DMS79 (cell line): ENCODE results near the gene MACROD2.
"Not testable (repeated sequence)": the region's sequence is repeated elsewhere in the genome, so short reads cannot be mapped to it uniquely, and the experiment has no call there.

Source experiments
- DNase-seq: peaks from one replicate; lab custom pipeline; 2025; lab: John Stamatoyannopoulos, UW

MACROD2 gene

DNA sequence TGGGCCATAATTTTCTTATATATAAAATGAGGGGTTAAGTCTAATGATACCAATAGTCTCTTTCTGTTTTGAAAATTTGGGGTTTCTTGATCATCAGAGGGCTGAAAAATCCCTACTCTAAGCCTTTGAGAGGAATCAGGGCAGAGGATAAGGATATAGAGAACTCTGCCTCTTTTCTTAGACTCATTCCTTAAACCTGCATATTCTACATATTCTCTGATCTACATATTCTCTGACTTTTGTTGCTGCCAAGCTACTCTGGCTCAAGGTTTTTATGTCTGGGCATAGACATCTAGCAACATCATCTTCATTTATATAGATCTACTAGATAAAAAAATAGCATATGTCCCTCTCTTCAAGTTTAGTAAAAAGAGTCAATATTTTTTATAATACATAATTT lies 270.9 kb downstream of the MACROD2 start:
- DNase-seq, result no peak

- not testable (repeated sequence) for DNase-seq
Measured at GRCh38 chr20:14270751-14271150, 275.4 kb downstream of the MACROD2 start.

DNA sequence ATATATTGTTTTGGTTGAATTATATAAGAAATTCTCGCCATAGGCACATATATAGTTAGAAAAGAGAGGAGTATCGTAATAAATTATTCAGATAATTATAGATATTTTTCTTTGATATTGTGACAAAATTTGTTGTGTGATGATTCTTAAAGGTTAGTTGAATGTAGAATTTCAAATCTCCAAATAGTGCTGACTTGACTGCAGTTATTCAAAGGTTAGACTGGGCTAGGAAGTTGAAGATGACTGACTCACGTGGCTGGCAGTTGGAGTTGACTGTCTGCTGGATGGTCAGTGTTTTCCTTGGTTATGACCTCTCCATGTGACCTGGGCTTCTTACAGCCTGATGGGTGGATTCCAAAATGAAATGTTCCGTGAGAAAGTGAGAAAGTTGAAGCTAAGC lies 286.8 kb downstream of the MACROD2 start:
- no peak for DNase-seq

DNA sequence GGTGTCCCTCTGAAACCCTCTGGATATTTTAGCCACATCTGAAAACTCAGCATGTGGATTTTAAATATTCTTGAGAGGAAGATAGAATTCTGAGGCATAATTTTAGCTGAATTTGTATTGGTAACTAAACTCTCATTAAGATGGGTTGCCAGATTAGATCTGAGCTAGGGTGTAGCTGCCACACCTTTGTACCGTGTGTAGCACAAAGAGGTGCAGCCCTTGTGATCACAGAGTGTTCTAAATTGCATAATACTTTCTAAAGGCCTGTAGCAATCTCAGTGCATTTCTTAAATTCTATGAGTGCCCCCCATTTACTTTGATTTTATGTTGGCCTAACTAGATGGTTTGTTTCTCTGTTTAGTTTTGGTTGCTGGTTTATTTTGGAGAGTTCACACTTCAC lies 289.1 kb downstream of the MACROD2 start:
- no peak for DNase-seq

GRCh38 chr20:14288341-14289330 lies 293.3 kb downstream of the MACROD2 start:
- DNase-seq, result no peak

- DNase-seq, result no peak
Measured at GRCh38 chr20:14291502-14291901, 296.2 kb downstream of the MACROD2 start.

GRCh38 chr20:14295238-14295637 lies 299.9 kb downstream of the MACROD2 start:
- DNase-seq, result no peak

GRCh38 chr20:14295770-14296309 lies 300.5 kb downstream of the MACROD2 start:
- no peak for DNase-seq

DNA sequence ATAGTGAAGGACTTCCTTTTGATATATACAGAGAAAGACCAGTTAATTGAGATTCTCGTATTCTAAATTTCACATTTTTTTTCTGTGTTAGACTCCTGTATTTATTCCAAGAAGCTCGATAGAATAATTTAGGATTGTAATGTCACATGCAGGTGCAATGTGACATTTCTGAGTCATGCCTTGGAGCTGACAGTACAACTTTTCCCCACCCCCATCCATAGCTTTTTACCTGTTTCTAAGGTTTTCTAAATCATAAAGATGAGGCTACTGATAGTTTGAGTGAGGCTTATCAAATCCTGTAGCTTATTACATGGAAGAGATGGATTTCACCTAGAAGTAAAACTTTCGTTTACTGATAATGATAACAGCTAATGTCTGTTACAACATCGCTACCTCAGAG lies 304.5 kb downstream of the MACROD2 start:
- DNase-seq, result no peak

DNA sequence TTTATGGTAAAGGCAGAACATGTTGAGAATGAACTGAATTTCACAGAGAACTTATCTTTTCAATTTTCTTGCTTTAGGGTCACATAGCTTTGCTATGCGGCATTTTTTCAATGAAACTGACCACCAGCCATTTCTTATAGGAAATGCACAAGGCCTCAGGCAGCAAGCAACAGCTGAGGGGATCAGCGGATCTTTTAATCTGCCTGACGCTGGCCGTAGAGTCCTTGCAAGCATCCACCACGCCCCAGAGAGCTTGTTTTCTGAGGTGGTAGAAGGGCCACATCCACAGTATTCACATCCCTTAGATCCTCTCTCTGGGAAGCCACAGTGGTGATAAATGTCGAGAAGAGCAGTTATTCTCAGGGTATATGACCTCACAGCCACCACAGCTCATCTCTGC lies 307.8 kb downstream of the MACROD2 start:
- no peak for DNase-seq

DNA sequence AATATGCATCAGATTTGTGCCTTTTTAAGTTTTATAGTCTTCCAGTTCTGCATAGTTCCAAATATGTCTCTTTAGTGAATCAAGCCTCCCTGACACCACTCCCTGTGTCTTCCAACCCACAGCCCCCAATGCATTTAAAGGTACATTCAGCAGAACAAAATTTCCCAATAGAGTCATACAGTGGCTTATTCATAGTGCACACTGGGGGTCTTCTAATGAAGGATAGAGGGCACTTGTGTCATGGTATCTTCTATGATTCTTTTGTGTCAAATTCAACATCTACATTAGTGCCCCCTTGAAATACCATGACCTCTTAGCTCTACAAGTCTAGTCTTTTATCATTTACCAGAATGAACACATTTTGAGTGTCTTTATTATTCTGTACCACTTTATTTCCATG lies 308.3 kb downstream of the MACROD2 start:
- no peak for DNase-seq

DNA sequence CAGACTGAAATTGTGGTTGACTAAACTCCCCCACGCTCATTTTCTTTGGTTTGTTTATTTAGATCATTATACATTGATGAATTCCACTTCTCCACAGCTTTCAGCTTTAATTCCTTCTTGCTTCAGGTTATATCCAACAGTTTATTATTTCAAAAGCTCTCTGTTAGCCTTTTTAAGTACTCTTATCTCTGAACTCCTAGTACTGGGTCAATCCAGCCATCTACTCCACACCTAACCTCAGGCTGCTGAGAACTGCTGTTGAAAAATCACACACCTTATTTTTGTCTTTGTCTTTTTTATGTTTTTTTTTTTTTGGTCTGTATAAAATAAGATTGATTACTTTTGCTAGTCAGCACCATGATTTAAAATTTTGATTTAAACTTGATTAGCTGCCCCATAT lies 309.2 kb downstream of the MACROD2 start:
- no peak for DNase-seq

GRCh38 chr20:14307956-14308355 lies 312.6 kb downstream of the MACROD2 start:
- no peak for DNase-seq

GRCh38 chr20:14310977-14311627 lies 315.8 kb downstream of the MACROD2 start:
- DNase-seq, result no peak

DNA sequence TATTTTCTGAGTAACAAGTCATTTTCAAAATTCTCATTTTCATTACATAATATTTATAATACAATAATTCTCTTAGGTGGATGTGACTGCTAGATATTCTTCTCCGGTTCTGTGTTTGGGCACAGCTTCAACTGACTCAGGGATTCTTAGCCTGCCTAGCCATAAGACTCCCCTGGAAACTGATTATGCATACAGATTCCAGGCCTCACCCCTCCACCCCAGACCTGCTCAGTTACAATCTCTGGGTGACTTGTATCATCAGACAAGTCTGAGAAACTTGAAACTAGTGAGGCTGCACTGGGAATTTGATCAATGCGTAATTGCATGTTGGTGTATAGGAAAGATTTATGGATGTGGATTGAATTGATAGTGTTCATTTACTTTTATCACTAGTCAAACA lies 316.7 kb downstream of the MACROD2 start:
- no peak for DNase-seq

DNA sequence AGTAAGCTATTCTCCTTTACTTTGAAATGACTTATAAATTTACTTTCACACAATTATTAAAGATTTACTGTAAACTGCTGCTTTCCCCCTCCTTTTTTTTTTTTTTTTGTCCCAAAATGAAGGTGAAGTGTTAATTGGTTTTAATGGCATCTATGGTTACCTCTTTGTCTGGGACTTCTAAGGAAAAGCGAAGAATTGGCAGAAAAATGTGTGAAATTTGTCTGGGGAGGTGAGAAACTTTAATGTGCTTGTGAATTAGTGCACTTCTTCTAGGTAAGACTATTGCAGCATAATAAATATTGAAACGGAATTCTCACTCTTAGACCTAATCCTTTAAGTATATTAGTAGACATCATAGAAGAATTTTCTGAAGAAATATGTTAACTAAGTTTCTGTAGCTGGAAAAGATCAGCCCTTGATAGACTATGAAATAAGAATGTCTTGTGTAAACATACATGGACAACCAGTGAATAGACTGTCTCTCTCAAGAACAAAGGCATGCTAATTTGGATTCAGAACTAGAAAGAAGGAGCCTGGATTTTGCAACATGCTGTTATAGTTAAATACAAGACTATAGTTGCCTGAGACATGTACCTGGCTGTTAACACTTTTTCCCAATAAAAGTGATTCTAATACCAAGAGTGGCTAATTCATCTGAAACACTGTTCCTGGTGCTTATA lies 318.2 kb downstream of the MACROD2 start:
- DNase-seq, result no peak

DNA sequence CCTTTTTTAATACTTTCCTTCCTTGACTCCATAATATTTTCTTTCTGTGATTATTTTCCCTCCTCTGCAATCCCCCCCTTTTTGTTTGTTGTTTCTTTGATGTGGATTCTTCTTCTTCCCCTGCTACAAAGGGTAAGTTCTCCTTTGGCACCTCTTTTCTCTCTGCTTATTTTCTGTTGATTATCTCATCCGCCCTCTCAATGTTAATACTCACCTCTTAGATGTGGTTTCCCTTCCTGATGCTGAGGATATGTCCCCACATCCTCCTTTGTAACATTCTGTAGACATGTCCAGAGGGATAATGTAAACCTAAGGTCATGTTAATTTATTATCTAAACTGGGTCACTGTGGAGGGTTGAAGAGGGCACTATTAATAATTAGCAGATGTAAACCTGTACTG lies 324.4 kb downstream of the MACROD2 start:
- DNase-seq, result no peak

DNA sequence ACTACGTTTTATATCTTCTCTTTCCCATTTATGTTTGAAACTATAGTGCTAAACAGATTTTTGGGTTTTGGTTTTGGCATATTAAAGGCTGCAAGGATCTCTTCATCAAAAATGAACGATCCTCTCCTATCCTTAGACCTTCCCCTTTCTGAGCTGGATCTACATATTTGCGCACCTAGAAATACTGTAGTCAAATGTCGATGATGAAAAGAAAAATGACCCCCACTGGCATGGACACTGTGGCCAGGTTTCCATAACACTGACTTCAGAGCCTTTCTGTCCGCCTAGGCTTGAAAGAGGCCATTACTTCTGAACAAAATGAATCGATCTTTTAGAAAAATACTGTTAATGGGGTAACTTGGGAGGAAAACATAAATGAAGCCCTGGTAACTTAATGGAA lies 336.3 kb downstream of the MACROD2 start:
- no peak for DNase-seq

DNA sequence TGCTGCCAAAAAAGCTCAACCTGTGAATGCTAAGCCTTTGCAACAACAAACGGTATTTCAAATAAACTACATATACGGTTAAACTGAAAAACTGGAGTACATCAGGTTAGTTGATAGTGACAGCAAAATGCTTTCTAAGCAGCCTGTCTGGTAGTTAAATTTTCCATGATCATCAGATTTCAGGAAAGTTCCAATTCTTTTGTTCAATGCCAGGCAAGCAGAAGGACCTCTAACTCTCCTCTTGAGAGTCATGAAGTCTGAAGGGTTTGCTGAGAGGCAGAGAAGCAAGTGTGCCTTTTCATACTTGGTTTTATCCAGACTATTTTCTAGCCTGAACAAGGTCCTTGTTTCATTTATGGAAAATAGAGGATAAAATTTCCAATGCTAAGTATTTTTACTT lies 337.6 kb downstream of the MACROD2 start:
- DNase-seq, result no peak

DNA sequence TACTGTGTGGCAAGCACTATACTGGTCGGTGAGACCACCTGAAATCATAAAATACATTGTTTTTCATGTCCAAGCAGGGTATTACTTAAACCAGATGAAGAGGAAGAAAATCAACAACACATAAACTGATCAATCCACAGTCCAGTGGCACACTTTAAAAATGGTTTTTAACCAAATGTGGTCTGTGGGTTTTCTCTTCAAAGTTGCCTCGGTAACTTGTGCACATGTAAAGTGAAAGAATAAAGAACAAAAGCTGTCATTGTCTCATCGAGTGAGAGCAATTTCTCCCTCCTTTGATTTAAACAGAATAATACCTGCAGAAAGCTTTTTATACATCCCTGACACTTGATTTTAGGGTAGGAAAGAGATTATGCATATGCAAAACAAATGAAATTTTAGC lies 338.4 kb downstream of the MACROD2 start:
- DNase-seq, result no peak

DNA sequence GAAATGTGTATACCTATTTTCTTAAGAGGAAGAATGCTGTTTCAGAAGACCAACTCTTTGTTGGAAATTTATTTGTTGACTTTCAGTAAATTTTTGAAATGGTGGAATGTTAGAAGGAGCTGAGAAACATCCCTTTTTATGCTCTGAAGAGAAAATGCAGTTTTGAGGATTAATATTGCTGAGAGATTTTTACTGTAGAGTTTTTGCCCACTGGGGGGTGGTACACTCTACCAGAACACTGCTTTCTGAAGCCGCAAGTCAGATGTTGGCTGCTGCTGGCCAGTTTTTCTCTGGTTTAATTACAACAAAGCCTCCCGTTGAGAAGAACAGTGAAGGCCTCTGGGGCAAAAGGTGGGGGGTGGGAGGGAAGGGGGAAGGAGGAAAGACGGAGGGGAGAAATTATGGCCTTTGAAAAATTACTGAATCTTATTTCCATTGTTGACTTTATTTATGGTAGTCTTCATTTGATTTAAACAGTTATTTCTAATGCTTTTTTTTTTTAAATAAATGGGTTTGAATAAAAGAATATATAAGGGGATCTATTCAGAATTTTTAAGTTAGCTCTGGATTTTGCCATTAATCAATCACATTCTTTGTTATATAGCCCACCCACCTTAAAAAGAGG lies 339.1 kb downstream of the MACROD2 start:
- no peak for DNase-seq

- DNase-seq, result no peak
Measured at GRCh38 chr20:14335052-14335451, 339.7 kb downstream of the MACROD2 start.
